Kidney epithelial cell (primary cell): ENCODE measurements around the gene PACS1. TPM values are rescaled to one million over a fixed set of nuclear protein-coding genes. Genes with fewer than 3 reads are reported as not detected.

ENCODE experiments used
- DNase-seq: peaks from one replicate; pipeline ENCODE4 v3.0.0-alpha.2; 2010; ENCODE audit warnings: low read depth
- H3K27me3 ChIP-seq: 2 replicates; pipeline ENCODE4 v1.6.0; 2011; ENCODE audit warnings: low read length; ENCODE audit not compliant: control insufficient read depth, insufficient read depth
- H3K36me3 ChIP-seq: 2 replicates; pipeline ENCODE4 v1.5.1; 2011; ENCODE audit warnings: low read length; ENCODE audit not compliant: control insufficient read depth, insufficient read depth
- H3K4me3 ChIP-seq: 2 replicates; pipeline ENCODE4 v1.5.1; 2011; ENCODE audit warnings: low read depth, mild to moderate bottlenecking, control low read depth, low read length
- total RNA-seq: library from RNA; depleted of rRNA; stranded (reverse); fragments of >200 nt; gene quantifications from 2 replicates; pipeline ENCODE4 v1.2.3, GENCODE V29; 2015
- TF ChIP-seq, protein P1 (sequence below): IDR thresholded peaks from 2 replicates; pipeline ENCODE4 v1.5.1; 2011; ENCODE audit warnings: mild to moderate bottlenecking, moderate library complexity, low read length, control low read depth, inconsistent platforms; ENCODE audit not compliant: insufficient read depth, poor library complexity, severe bottlenecking

The PACS1 gene
- total RNA-seq, 1 donor from 2014 or later = 29.4 TPM

DNA sequence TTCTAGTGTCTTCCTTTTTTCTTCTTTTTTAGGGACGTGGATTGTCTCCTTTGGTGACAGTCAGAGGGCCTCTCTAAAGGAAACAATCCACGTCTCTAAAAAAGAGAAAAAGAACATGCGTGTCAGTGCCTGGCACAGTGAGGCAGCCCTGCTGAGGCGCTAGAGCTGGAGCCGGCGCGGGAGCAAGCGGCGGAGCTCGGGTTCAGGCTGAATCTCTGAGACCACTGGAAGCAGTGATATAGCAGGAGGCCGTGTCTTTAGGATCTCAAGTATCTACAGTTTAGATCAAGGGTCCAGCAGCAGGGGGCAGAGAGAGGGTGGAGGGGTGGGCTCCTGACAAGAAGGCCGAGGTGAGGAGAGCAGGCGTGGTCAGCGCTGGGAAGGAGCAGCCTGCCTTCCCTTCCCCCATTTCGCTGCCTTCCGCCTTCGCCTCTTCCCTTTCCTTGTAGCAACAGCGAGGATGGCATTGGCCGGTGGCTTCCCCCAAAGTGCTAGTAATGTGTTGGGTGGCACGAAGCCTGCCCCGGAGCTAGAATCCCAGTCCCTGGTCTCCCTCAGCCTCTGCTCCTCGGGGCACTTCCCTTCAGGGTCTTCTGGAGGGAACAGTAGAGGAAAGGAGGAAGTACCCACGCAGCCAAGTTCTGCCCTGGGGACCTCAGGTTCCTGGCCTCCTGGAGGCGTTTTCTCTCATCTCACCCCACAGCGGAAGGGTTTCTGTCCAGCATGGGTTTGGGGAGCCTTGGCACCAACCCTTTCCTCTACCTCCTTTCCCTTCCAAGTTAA, 170.1 kb downstream of the PACS1 start:
- H3K36me3 ChIP-seq = no peaks in the 10 kb centered on the region
- no peak overlapping the region for H3K4me3 ChIP-seq
- no peak for DNase-seq
- TF ChIP-seq, protein P1, sequence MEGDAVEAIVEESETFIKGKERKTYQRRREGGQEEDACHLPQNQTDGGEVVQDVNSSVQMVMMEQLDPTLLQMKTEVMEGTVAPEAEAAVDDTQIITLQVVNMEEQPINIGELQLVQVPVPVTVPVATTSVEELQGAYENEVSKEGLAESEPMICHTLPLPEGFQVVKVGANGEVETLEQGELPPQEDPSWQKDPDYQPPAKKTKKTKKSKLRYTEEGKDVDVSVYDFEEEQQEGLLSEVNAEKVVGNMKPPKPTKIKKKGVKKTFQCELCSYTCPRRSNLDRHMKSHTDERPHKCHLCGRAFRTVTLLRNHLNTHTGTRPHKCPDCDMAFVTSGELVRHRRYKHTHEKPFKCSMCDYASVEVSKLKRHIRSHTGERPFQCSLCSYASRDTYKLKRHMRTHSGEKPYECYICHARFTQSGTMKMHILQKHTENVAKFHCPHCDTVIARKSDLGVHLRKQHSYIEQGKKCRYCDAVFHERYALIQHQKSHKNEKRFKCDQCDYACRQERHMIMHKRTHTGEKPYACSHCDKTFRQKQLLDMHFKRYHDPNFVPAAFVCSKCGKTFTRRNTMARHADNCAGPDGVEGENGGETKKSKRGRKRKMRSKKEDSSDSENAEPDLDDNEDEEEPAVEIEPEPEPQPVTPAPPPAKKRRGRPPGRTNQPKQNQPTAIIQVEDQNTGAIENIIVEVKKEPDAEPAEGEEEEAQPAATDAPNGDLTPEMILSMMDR = no peak
- no peaks in the 10 kb centered on the region for H3K27me3 ChIP-seq

DNA sequence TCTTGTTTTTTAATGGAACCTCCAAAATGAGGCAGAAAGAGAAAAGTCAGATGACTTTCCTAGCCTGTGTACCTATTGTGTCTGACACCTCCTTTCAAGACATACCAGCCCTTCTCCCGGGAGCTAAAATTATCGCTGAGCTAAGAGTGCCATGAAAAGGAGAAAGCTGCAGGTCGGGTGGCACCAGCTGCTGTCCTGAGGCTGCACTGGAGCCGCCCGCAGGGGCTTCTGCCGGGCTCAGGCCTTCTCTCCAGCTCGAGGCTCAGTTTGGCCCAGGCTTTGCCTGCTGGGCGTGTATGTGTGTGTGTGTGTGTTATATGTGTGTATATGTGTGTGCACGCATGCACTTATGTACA, 170.7 kb downstream of the PACS1 start:
- DNase-seq = no peak
- Histone ChIP-seq H3K27me3 (no peaks in the 10 kb centered on the region), H3K36me3 (no peaks in the 10 kb centered on the region), H3K4me3 (no peak overlapping the region)
- TF ChIP-seq, protein P1 = no peak

DNA sequence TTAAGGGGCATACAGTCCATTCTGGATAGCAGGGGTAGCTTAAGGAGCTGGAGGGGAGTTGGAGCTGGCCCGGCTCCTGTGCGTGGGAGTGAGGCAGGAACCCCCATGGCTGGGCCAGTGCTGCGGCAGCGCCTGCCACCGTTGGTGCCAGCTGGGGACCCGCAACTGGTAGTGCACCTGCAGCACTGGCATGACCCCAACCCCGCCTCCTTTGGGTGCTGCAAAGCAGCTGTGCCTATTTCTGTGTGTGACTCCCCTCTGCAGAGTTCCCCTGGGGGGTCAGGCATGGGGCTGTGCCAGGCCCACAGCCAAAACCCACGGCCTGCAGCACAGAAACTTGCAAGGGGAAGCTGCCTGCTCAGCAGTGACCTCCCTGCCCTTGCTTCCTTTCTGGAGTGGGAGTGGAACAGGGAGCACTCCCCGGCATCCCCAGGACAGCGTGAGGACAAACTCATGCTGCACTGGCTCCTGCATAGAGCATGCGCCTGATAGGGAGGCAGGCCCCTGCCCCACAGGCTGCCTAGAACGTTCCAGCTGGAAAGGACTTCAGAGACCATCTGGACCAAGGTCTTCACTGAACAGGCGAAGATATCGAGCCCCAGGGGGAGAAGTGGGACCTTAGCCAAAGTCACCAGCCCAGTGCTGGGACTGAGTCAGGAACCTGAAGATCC, 172.2 kb downstream of the PACS1 start:
- no peak overlapping the region for H3K4me3 ChIP-seq
- no peaks in the 10 kb centered on the region for H3K27me3 ChIP-seq
- DNase-seq = no peak
- TF ChIP-seq, protein P1 = no peak
- H3K36me3 ChIP-seq = no peaks in the 10 kb centered on the region

DNA sequence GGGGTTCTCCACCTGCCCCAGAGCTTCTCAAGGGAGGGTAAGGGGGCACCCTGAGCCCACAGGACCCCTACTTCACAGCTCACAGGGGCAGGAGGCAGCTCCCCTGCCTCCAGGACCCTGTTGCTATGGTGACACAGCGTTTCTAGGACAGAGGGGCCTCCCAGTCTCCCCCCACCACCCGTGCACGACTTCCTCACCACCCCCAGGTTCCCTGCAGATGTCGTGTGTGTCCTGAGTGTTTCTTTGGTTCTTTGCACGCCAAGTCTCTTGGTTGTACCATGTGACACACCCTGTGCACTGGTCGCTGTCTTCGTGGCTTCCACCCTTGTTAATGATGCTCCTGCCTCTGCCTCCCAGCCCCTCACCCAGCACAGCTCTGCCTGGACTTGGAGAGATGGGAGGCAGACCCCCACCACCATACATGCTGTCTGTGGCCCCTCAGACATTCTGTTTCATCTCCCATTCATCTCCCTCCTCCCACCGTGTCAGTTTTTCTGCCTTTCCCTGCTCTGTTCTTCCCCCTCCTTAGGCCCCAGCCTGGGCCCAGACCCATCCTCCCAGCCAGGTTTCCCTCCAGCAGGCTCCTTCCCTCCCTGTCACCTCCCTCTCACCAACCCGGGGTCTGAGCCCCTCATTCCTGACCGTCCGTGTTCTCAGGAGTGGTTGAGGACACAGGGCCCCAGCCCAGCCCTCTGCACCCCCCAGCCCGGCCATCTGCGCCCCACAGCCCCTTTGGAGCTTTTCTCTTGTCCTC, 173.9 kb downstream of the PACS1 start:
- H3K36me3 ChIP-seq = no peaks in the 10 kb centered on the region
- H3K27me3 ChIP-seq = no peaks in the 10 kb centered on the region
- DNase-seq = no peak
- H3K4me3 ChIP-seq = no peak overlapping the region
- TF ChIP-seq, protein P1 = no peak

DNA sequence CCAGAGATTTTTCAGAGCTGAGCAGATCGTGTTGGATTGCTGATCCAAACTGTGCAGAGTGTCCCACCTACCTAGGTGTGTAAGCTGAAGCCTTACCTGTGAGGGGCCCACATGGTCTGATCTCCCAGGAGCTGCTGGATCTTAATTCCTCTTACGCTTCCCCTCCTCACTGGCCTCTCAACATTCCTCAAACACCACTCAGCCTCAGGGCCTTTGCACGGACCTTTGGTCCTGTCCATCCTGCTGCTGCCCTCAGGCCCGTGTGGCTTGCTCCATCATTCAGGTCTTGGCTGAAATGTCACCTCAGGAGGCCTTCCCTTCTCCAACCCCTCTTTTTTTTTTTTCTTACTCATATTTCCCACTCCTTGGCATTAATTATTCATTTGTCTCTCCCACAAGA, 177.2 kb downstream of the PACS1 start:
- TF ChIP-seq, protein P1 = no peak
- Histone ChIP-seq H3K27me3 (no peaks in the 10 kb centered on the region), H3K4me3 (no peak overlapping the region), H3K36me3 (no peaks in the 10 kb centered on the region)
- no peak for DNase-seq
